OCI-M2 (cell line): ENCODE data around the gene GLB1L.
"Not testable (repeated sequence)": the region's sequence is repeated elsewhere in the genome, so short reads cannot be mapped to it uniquely, and the experiment has no call there.

Experiments
- DNase-seq: peaks from one replicate; lab custom pipeline; 2025; ENCODE audit not compliant: unreplicated experiment; lab: John Stamatoyannopoulos, UW

GLB1L gene

GRCh38 chr2:219281588-219281987, 36.3 kb upstream of the GLB1L start:
- DNase-seq = no peak

DNA sequence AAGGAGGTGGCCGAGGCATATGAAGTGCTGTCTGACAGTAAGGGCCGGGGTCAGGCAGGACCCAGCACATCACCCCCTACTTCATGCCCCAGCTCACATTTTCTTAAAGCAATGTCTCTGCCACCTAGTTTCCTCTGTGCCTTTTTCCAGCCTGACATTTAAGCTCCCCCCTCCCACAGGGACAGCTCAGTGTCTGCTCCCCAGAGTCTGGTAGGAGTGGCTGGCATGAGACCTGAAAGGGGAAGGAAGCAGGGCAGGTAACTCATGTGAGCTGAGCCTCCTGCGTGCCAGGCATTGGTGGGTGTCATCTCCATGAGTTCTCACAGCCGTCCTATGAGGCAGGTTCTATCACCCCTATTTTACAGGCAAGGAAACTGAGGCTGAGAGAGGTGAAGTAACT, 35.4 kb upstream of the GLB1L start:
- DNase-seq = no peak

- no peak for DNase-seq
Measured at GRCh38 chr2:219279916-219280516, 34.8 kb upstream of the GLB1L start.

GRCh38 chr2:219279151-219279915, 34.1 kb upstream of the GLB1L start, which contains the start of gene DNAJB2:
Gene DNAJB2 (plus strand): TSS chr2:219279366. CDS start chr2:219279834, 468 bp downstream.
- peak; percentile 93 for DNase-seq

- DNase-seq = no peak
Measured at GRCh38 chr2:219278655-219279150, 33.5 kb upstream of the GLB1L start.

- DNase-seq = no peak
Measured at GRCh38 chr2:219277703-219278654, 32.7 kb upstream of the GLB1L start.

DNA sequence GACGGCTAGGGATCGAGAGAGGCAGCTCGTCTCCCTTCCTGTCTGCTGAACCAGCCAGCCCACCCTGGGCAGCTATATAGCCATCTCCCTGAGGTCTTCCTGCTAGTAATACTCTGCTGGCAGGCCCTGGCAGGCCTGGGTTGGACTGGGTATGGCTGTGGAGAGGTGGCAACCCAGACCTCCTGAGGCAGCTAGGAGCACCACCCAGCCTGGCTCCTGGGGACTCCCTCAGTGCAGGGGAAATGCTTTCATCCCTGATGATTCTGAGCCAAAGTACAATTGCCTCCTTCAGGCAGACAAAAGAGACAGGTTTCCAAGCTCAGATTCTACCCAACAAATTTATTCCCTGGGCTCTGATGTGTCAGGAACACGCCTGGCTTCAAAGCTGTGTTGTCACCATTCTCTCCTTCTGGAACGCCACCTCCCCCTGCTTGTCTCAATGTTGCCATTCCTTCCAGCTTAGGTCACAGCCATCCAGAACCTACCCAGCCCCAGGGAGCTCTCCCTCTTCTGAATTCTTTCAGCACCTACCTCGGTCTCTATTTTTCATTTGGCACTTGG, 29.2 kb upstream of the GLB1L start:
- DNase-seq = no peak

- DNase-seq = no peak
Measured at GRCh38 chr2:219273937-219274336, 28.7 kb upstream of the GLB1L start.

GRCh38 chr2:219272995-219273394, 27.8 kb upstream of the GLB1L start:
- DNase-seq = no peak

DNA sequence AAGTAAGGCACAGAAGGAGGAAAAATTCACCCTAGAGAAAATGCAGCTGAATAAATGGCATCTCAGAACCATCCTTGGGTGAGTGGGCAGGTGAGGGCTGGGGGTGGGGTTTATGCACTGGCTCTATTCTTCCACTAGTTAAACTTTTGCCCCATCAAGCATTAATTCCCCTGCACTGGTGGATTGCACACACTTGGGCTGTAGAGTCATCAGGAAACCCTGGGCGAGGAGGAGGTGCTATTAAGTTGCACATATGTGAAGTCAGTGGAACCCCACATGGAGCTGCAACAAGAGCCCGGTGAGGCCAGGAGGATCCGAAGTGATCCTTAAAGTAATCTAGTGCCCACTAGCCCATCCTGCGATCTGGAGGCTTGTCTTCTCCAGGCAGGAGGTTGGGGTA, 27.1 kb upstream of the GLB1L start:
- DNase-seq = no peak

DNA sequence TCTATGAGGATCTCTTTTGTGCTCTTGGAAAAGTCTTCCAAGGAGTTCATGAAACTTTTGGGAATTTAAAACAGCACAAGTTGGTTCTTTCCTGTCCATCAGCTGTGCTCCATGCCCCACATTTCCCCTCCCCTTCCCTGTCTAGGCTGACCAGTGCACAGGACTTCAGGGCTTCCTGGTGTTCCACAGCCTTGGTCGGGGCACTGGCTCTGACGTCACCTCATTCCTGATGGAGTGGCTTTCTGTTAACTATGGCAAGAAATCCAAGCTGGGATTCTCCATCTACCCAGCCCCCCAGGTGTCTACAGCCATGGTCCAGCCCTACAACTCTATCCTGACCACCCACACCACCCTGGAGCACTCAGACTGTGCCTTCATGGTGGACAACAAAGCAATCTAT, 25.8 kb upstream of the GLB1L start:
- DNase-seq = no peak

GRCh38 chr2:219270055-219270372, 24.8 kb upstream of the GLB1L start:
- DNase-seq = no peak

- DNase-seq = no peak
Measured at GRCh38 chr2:219269362-219270054, 24.3 kb upstream of the GLB1L start.

GRCh38 chr2:219268294-219268693, 23.1 kb upstream of the GLB1L start:
- no peak for DNase-seq

GRCh38 chr2:219266886-219267285, 21.6 kb upstream of the GLB1L start:
- DNase-seq = no peak

DNA sequence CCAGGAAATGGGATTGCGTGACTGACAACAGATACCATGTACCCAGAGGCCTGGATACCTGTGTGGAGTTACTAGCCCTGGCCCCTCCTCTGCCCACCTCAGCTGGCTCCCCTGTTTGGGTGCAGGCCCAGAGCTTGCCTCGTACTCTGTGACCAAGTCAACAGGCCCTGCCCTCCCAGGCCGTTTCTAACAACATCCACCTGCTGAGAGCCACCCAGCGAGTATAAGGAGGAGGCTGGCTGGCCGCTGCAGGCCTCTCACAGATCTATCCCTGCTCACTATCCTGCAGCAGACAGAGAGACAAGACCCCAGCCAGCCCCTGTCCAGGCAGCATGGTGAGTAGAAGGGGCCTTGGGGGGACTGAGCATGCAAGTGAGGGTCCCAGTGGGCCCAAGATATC, 21.0 kb upstream of the GLB1L start:
- DNase-seq = no peak

- no peak for DNase-seq
Measured at GRCh38 chr2:219261024-219261855, 16.0 kb upstream of the GLB1L start.

DNA sequence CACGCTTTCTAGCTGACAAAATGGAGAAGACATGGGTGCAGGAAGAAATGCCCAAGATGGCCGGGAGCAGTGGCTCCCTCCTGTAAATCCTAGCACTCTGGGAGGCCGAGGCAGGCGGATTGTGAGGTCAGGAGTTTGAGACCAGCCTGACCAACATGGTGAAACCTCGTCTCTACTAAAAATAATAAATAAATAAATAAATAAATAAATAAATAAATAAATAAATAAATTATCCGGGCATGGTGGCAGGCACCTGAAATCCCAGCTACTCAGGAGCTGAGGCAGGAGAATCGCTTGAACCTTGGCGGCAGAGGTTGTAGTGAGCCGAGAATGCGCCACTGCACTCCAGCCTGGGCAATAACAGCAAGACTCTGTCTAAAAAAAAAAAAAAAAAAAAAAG, 13.7 kb upstream of the GLB1L start:
- not testable (repeated sequence) for DNase-seq

GRCh38 chr2:219254590-219255201, 9.5 kb upstream of the GLB1L start:
- no peak for DNase-seq
